Measurements from ENCODE around the gene MYO7A. TPM values are rescaled to one million over a fixed set of nuclear protein-coding genes. Genes with fewer than 3 reads are reported as not detected.

The MYO7A gene
- total RNA-seq, 4 donors from 2014 or later, result 11.7 to 26.4 (median 17.7) TPM

GRCh38 chr11:77171885-77172665, 44.0 kb downstream of the MYO7A start:
- TF ChIP-seq CTCF (IDR thresholded peaks at IDR 0.05; ENCODE audit: low read depth), result no peak

- TF ChIP-seq CTCF (IDR thresholded peaks at IDR 0.05; ENCODE audit: low read depth), result no peak
Measured at GRCh38 chr11:77172666-77172982, 44.6 kb downstream of the MYO7A start.

- no peak for TF ChIP-seq CTCF (IDR thresholded peaks at IDR 0.05; ENCODE audit: low read depth)
Measured at GRCh38 chr11:77173494-77173893, 45.4 kb downstream of the MYO7A start.

GRCh38 chr11:77174559-77174958, 46.5 kb downstream of the MYO7A start:
- no peak for TF ChIP-seq CTCF (IDR thresholded peaks at IDR 0.05; ENCODE audit: low read depth)

- no peak for TF ChIP-seq CTCF (IDR thresholded peaks at IDR 0.05; ENCODE audit: low read depth)
Measured at GRCh38 chr11:77175021-77175842, 47.2 kb downstream of the MYO7A start.

- no peak for TF ChIP-seq CTCF (IDR thresholded peaks at IDR 0.05; ENCODE audit: low read depth)
Measured at GRCh38 chr11:77175869-77176539, 48.0 kb downstream of the MYO7A start.

- TF ChIP-seq CTCF (IDR thresholded peaks at IDR 0.05; ENCODE audit: low read depth), result no peak
Measured at GRCh38 chr11:77176996-77177395, 49.0 kb downstream of the MYO7A start.

Data from subcutaneous adipose tissue (tissue), 4 donors.